Stimulated activated CD4-positive, alpha-beta T cell treated with anti-CD3 and anti-CD28 coated beads, Interleukin-1b, Interleukin-23, amount 100 ng/mL, for 48 hours (primary cell): ENCODE measurements around the gene ADCY3.
"Not testable (repeated sequence)": the region's sequence is repeated elsewhere in the genome, so short reads cannot be mapped to it uniquely, and the experiment has no call there.

ENCODE experiments used
- DNase-seq: peaks from one replicate; pipeline ENCODE4 v3.0.0-alpha.2; 2020

ADCY3 gene

GRCh38 chr2:24842081-24843050, 77.7 kb downstream of the ADCY3 start:
- no peak for DNase-seq

GRCh38 chr2:24840962-24841945, 78.8 kb downstream of the ADCY3 start:
- DNase-seq = no peak

- DNase-seq = no peak
These were observed 79.7 kb downstream of the ADCY3 start for GRCh38 chr2:24840164-24840869.

- no peak for DNase-seq
These were observed 80.3 kb downstream of the ADCY3 start for GRCh38 chr2:24839729-24840128.

- no peak for DNase-seq
These were observed 81.5 kb downstream of the ADCY3 start for GRCh38 chr2:24838541-24838940.

- no peak for DNase-seq
These were observed 82.0 kb downstream of the ADCY3 start for GRCh38 chr2:24837996-24838513.

GRCh38 chr2:24836706-24837105, 83.3 kb downstream of the ADCY3 start:
- no peak for DNase-seq

- no peak for DNase-seq
These were observed 83.8 kb downstream of the ADCY3 start for GRCh38 chr2:24836206-24836605.

- DNase-seq = not testable (repeated sequence)
These were observed 84.6 kb downstream of the ADCY3 start for GRCh38 chr2:24835411-24835810.

- no peak for DNase-seq
These were observed 85.2 kb downstream of the ADCY3 start for GRCh38 chr2:24834733-24835395.

- DNase-seq = no peak
These were observed 86.0 kb downstream of the ADCY3 start for GRCh38 chr2:24833821-24834732.

GRCh38 chr2:24832931-24833701, 86.9 kb downstream of the ADCY3 start:
- DNase-seq = no peak

- DNase-seq = no peak
These were observed 87.5 kb downstream of the ADCY3 start for GRCh38 chr2:24832521-24832920.

- DNase-seq = no peak
These were observed 88.0 kb downstream of the ADCY3 start for GRCh38 chr2:24832073-24832461.

- DNase-seq = no peak
These were observed 88.6 kb downstream of the ADCY3 start for GRCh38 chr2:24831221-24832072.

GRCh38 chr2:24830786-24831185, 89.3 kb downstream of the ADCY3 start:
- no peak for DNase-seq

GRCh38 chr2:24830351-24830750, 89.7 kb downstream of the ADCY3 start:
- no peak for DNase-seq

- DNase-seq = no peak
These were observed 91.6 kb downstream of the ADCY3 start for GRCh38 chr2:24828238-24828996.
